ENCODE measurements around the gene TSHZ1.

The TSHZ1 gene

GRCh38 chr18:75218065-75218923 lies 7.7 kb downstream of the TSHZ1 start:
- DNase-seq (ENCODE audit: extremely low read depth in 1 of 2, low read depth in 1 of 2), result no peak

DNA sequence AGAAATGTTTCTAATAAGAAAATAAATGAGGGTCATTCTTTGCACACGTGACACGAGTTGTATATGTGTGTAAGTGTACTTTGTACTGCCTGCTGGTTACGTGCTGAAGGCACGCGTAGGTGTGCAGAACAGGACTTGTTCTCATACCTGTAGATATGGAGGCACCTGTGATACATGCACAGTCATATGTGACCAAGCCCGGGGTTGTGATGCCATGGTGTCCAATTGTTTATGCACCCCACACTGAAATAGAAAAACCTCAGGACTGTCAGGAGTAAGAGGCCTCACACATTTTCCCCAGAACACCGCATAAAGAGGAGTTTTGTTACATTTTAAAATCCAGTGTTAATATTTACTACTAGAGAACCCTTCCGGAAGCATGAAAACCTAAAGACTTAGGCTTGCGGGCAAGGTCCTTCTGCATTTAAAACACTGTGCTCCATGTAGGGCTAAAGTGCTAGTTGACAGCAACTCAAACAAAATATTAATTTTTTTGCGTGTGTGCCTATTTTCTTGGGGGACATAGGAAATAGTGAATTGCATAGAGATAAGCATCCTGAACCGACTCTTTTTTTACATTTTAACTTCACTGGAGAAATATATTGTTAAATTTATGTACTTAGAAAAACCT lies 9.3 kb downstream of the TSHZ1 start:
- no peak for DNase-seq (ENCODE audit: extremely low read depth in 1 of 2, low read depth in 1 of 2)

DNA sequence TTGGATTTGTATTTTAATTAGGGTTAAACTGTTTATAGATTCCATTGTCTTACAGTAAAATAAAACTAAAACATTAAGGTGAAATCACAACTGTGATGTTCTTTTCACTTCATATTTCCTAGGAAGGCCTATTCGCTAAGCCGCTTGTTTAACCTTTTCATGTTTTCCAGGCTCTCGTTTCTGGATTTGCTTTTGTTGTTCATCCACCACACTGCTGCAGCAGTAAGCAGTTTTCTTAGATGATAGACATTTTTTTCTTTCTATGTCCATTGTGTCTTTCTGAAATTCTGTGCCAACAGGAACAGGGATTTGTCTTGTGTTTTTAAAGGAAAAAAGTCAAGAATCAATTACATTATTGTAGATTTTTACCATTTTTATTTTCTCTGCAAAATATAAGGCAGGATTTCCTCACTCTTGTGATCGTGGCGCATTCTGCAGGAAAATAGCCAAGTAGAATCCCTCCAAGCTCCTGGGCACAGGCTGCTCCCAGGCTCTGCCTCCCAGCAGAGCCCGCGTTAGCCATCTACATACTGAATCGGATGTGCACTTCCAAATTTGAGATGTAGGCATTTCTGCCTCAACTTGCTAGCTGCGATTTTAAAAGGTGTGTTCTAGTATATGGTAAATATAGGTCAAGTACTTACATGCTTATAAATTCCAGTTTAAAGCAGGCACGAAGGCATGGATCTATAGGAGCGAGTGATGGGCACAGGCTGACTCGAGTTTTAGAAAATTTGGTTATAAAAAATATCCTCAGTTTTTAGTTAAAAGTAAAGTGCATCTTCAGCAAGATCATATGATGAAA lies 10.2 kb downstream of the TSHZ1 start:
- DNase-seq (ENCODE audit: extremely low read depth in 1 of 2, low read depth in 1 of 2), result no peak

DNA sequence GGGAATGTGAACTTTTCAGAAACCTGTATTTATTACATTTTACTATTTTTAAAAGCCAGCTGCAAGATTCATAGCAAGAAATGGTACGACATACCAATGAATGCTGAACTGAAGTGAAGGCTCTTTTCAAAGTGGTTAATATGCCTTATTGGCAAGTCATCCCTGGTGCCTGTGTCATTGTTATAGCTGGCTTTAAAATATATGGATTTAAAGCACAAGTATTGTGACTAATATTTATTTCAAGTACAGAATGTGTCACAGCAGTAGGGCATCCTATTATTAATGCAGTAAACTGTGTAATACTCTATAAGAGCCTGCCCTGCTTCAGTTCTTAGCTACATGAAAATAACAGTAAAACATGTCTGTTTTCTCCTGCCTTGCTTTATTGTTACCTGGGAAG lies 10.8 kb downstream of the TSHZ1 start:
- no peak for DNase-seq (ENCODE audit: extremely low read depth in 1 of 2, low read depth in 1 of 2)

DNA sequence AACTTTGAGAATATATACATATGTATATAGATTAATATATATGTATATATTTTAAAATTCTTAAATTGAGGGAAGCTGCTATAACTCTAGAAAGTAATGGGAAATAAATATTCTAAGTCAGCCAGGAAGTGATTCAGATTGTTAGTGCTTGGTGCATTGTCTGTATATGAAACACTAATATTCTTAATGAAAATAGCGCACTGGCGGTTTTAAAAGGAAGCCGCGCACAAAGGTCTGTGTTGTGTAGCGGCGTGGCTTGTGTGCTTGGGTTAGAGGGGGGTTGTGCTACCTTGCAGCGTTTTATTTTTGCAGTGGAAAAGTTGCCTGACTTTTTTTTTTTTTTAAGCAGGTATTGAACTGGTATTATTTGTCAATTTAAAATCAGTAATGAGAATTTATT lies 11.3 kb downstream of the TSHZ1 start:
- no peak for DNase-seq (ENCODE audit: extremely low read depth in 1 of 2, low read depth in 1 of 2)

- no peak for DNase-seq (ENCODE audit: extremely low read depth in 1 of 2, low read depth in 1 of 2)
Observed at GRCh38 chr18:75222407-75222806, 11.8 kb downstream of the TSHZ1 start.

GRCh38 chr18:75223687-75224347 lies 13.2 kb downstream of the TSHZ1 start:
- no peak for DNase-seq (ENCODE audit: extremely low read depth in 1 of 2, low read depth in 1 of 2)

GRCh38 chr18:75226286-75226955 lies 15.8 kb downstream of the TSHZ1 start:
- DNase-seq (ENCODE audit: extremely low read depth in 1 of 2, low read depth in 1 of 2), result no peak

- no peak for DNase-seq (ENCODE audit: extremely low read depth in 1 of 2, low read depth in 1 of 2)
Observed at GRCh38 chr18:75226956-75227316, 16.3 kb downstream of the TSHZ1 start.

GRCh38 chr18:75227535-75228296 lies 17.1 kb downstream of the TSHZ1 start:
- no peak for DNase-seq (ENCODE audit: extremely low read depth in 1 of 2, low read depth in 1 of 2)

DNA sequence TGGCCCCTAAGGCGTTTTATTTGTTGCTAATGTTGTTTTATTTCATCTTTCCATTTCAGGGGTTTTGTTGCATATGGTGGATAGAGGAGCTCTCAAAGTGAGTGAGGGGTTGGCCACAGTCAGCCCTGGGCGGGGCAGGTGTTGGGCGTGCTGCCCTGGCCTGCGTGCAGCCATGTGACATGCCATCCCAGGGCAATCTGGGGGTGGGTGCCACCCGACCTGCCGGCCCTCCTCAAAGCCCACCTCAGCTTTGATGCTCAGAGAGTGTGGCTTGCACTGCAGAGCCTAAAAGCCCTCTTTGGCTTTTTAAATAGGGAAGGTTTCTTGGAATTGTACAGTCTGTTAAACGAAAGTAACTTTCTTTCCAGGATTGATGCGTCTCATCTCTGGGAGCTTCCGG lies 18.4 kb downstream of the TSHZ1 start:
- no peak for DNase-seq (ENCODE audit: extremely low read depth in 1 of 2, low read depth in 1 of 2)

- no peak for DNase-seq (ENCODE audit: extremely low read depth in 1 of 2, low read depth in 1 of 2)
Observed at GRCh38 chr18:75229437-75229836, 18.8 kb downstream of the TSHZ1 start.

DNA sequence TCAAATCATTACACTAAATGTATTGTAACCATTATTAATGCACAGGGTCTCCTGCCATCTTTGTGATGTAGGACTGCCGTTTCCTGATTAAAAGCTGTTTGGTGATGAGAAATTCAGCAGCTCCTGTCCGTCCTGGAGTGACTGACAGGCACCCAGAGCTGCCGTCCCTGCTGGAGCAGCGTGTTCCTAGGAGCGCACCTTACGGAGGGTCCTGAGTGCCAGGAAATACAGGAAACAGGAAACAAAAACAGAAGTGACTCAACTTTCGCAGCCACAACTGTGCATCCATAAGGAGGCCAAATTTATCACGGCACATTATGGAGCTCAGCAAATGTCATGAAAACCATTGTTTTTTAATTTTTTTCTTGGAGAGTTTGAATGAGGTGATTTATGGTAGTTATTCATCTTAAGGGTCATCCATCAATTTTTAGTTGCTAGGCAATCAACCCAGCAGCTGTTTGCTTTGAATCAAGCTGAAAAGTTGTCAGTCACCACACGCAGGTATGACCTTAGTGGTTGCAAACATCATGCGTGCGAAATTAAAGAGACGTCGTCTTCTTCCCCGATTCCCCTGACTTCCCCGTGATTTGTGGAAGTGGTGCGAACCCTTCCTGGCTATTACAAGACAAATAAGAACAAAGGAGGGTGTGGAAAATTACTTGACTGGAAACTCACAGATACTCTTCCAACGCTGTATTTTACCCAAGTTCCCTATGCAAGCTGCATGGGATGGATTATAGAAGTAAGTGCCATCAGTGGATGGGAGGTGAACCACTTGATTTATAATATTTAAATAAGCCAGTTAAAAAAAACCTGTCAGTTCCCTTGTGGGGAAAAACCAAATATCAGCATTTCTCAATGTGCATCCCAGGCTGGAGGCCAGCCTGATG lies 19.8 kb downstream of the TSHZ1 start:
- DNase-seq (ENCODE audit: extremely low read depth in 1 of 2, low read depth in 1 of 2), result no peak

- no peak for DNase-seq (ENCODE audit: extremely low read depth in 1 of 2, low read depth in 1 of 2)
Observed at GRCh38 chr18:75231053-75231406, 20.4 kb downstream of the TSHZ1 start.

GRCh38 chr18:75234901-75235300 lies 24.3 kb downstream of the TSHZ1 start:
- DNase-seq (ENCODE audit: extremely low read depth in 1 of 2, low read depth in 1 of 2), result no peak

GRCh38 chr18:75235896-75236295 lies 25.3 kb downstream of the TSHZ1 start:
- DNase-seq (ENCODE audit: extremely low read depth in 1 of 2, low read depth in 1 of 2), result no peak

GRCh38 chr18:75238100-75238499 lies 27.5 kb downstream of the TSHZ1 start:
- no peak for DNase-seq (ENCODE audit: extremely low read depth in 1 of 2, low read depth in 1 of 2)

- DNase-seq (ENCODE audit: extremely low read depth in 1 of 2, low read depth in 1 of 2), result no peak
Observed at GRCh38 chr18:75238786-75239185, 28.2 kb downstream of the TSHZ1 start.

DNA sequence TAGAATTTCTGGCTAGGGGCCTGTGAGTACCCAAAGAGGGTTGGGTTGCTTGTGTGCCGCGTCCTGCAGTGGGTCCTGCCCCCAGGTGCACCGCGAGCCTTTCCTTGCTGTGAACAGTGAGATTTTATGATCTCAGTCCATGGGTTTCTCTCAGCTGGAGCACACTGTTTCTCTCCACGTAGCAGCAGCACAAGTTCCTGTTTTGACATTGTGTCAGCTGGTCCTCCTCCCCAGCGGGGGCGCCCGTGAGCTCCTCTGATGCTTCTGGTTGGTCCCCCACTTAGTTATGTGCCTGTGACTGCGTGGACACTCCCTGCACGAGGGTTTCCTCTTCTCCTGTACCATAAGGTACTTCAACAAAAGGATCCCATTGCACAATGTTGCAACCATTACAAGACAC lies 29.8 kb downstream of the TSHZ1 start:
- DNase-seq (ENCODE audit: extremely low read depth in 1 of 2, low read depth in 1 of 2), result no peak

Measured in activated CD8-positive, alpha-beta memory T cell treated with anti-CD3 and anti-CD28 coated beads for 1 hour (primary cell).